SW480 (cell line): ENCODE data around the gene LCN9.
"Not testable (repeated sequence)": the region's sequence is repeated elsewhere in the genome, so short reads cannot be mapped to it uniquely, and the experiment has no call there.

Source experiments
- DNase-seq: peaks from one replicate; pipeline ENCODE4 v3.0.0-alpha.2; 2016; ENCODE audit warnings: low spot score

Gene LCN9

DNA sequence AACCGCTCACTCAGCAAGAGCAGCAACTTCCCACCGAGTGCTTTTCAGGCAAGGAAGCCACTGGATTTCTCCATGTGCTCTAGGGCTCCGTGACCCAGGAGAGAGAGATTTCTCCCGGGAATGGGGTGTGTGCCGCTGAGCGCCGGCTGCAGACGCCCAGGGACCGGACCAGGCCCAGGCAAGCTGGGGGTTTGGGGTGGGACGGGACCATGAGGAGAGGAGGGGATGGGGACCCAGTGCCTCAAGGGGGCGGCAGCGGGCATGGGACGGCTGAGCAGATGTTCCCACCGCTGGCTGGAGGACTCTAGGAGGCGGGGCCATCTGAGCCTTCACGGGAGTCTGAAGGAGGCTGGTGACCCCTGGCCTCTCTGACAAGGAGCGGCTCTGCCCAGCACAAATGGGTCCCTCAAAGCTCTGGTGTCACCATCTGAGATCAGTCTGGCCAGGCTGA, 8.5 kb downstream of the LCN9 start:
- DNase-seq, result no peak

- not testable (repeated sequence) for DNase-seq
These were observed 9.7 kb downstream of the LCN9 start for GRCh38 chr9:135672786-135673185.

GRCh38 chr9:135673941-135674340, 10.8 kb downstream of the LCN9 start:
- DNase-seq, result no peak

GRCh38 chr9:135674977-135675376, 11.9 kb downstream of the LCN9 start:
- DNase-seq, result no peak

GRCh38 chr9:135676891-135677290, 13.8 kb downstream of the LCN9 start:
- DNase-seq, result no peak

DNA sequence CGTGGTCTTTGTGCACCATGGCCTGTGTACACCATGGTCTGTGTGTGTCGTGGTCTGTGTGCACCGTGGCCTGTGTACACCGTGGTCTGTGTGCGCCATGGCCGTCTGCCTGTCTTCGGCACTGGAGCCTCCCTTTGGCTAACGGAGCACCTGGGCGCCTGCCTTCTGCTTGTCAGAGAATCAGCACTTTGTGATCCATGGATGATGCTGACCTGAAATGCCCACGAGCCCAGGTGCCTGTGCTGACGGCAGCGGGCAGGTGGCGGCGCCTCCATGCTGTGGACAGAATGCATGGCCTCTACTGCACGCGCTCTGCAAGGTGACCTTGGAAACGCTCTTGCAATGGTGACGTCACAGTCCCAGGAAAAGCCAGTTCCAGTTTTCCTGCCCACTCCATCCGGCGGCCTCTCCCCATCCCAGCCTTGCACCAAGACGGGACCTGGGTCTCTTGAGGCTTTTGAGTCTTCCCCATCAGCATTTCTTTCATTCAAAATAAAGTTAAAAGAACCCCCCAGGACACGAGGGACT, 14.6 kb downstream of the LCN9 start:
- no peak for DNase-seq

- DNase-seq, result no peak
These were observed 15.3 kb downstream of the LCN9 start for GRCh38 chr9:135678236-135679017.

- DNase-seq, result no peak
These were observed 16.9 kb downstream of the LCN9 start for GRCh38 chr9:135680056-135680455.

DNA sequence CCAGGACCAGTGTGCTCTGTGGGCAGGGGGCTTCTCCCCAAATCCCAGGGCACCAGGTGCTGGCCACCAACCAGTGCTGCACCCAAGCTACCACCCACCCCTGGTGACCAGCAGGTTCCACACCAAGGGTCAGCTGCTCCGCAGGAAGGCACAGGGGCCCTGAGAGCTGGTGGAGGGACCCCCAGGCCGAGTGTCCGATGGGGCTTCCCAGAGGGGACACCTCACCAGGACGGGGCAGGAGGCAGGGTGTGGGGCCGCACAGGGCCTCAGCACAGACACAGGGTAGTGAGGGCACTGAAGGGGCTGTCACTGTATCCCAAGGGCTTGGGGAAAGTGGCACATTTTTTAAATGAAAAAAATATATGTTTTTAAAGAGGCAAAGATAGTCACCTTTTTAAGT, 18.1 kb downstream of the LCN9 start:
- no peak for DNase-seq

- no peak for DNase-seq
These were observed 20.4 kb downstream of the LCN9 start for GRCh38 chr9:135683401-135684034.

DNA sequence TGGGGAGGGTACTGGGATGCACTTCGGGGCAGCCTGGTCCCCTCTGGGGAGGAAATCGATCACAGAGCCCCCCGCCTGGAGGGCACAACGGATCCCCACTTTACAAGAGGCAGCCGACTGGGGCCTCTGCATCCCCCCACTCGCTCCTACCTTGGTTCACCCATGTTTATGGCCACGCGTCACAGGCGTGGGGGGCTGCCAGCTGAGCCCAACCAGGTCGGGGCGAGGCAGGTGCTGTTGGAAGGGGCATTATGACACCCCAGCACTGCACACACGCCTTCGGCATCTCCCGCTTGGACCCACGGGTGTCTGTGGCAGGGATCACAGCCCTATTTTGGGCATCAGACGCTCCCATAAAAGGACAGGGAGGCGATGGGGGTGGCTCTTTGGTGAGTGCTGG, 21.6 kb downstream of the LCN9 start:
- no peak for DNase-seq

GRCh38 chr9:135687216-135687615, 24.1 kb downstream of the LCN9 start:
- DNase-seq, result no peak

GRCh38 chr9:135689011-135689410, 25.9 kb downstream of the LCN9 start:
- DNase-seq, result no peak

DNA sequence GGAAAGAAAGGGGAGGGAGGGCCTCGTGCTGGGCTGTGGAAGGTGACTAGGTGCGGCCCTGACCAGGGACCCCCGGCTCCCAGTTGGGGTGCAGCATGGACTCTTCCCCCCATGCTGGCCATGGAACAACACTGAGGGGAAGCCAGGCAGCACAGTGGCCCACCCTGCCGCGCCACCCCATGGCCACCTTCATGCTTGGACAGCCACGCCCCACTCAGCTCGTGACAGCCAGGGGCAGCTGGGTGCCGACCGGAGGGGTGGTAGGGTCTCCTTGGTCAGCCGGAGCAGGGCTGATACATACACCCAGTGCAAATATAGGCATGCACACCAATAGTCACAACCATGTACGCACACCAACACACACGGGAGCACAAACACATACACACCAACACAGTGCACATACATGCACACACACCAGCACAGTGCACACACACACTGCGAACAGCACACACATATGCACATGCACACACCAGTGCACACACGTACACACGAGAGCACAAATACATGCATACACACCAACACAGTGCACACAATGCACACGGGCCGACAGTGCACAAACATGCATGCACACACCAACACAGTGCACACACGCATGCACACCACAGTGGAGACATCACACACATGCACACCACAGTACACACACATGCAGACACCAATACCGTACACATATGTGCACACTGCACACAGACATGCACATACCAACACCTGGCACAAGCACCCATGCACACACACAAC, 27.9 kb downstream of the LCN9 start:
- DNase-seq, result no peak

DNA sequence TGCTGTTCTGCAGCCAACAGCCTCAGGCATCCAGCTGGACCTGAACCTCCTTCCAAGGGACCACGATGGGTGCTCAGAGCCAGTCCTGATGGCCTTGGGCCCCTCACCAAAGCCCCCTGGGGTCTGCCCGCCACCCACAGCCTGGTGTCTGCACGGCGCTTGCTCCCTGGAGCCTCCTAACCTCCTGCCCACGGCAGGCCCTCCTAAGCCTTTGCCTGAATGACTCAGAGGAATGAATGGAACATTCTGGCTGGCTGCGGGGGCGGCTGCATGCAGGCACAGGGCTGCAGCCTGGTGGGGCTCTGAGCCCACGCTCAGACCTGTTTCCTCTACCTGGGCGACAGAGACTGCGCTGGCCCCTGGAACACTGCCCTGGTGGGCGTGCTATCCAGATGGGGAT, 29.3 kb downstream of the LCN9 start:
- DNase-seq, result peak; percentile 49

DNA sequence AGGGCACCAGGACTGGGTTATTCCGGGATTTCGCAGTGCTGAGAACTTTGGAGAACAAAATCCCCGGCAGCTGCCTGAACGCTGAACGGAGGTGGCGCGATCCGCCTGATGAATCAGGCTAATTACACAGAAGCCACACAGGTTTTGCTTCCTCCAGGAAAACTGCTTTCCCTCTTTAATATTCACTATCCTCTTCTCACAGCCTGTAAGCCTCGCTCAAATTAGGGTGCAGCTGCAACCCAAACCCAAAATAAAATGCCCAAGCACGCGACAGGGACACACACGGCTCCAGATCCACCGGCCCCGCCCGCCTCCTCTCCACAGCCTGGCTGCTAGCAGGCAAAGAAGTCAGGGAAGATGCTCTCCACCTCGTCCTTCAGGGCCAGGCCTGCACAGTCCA, 30.2 kb downstream of the LCN9 start:
- no peak for DNase-seq

- DNase-seq, result no peak
These were observed 30.7 kb downstream of the LCN9 start for GRCh38 chr9:135693771-135694170.

DNA sequence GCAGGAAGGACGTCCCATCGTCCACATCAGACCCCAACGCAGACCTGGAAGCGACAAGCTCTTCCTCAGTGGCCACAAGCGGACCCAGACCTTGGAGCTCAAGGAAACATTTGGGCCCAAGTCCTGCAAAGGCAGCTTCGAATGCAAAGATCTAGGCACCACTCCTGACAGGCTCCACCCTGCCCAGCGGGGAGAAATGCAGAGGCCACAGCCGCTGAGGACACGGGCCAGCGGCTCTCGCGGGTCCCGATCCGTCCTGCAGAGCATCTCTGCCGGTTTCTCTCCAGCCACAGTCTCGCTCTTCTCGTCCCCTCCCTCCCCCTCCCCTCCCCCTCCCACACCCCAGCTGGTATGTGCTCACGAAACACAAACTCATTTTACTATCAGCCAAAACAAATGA, 31.3 kb downstream of the LCN9 start:
- no peak for DNase-seq

GRCh38 chr9:135695036-135695435, 31.9 kb downstream of the LCN9 start:
- DNase-seq, result no peak

DNA sequence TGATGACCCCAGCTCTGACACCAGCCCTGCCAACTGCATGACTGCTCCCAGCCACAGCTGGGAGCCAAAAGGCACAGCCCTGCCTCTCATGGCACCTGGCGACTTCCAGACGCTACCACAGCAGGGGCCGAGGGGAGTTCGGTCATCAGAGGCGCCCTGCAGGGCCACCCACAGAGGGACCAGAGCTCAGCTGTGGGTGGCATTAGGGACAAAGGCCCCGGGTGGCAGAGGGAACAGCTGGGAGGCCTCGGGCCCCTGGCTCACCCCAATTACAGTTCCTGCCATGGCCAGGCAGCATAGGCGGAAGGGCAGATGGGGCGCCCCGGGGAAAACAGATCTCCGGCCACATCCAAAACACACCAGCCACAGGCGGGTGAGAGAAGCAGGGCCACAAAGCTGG, 32.5 kb downstream of the LCN9 start:
- no peak for DNase-seq

GRCh38 chr9:135696446-135696845, 33.3 kb downstream of the LCN9 start:
- no peak for DNase-seq

DNA sequence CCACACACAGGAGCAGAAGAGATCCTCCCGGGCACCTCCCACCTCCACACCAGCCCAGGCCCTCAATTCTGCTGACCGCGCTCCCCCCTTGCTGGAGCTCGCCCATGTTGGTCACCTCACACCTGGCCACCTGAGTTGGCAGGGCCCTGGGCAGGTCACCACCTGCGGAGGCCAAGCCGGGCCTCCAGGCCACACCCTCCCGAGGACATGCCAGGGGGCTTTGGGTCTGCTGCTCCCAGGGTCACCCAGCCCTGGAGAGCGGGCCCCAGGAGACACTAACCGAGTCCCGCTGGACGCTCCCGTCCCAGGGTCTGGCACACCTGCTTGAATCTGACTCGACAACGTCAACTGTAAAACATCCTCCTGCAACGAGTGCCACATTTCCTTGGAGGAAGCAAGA, 34.1 kb downstream of the LCN9 start:
- no peak for DNase-seq

GRCh38 chr9:135698236-135698635, 35.1 kb downstream of the LCN9 start:
- DNase-seq, result no peak
